Measurements from ENCODE around the gene CCDC148. TPM values are rescaled to one million over a fixed set of nuclear protein-coding genes. Genes with fewer than 3 reads are reported as not detected.

CCDC148 gene
- total and polyA plus RNA-seq, 5 donors from 2014 or later, result not detected

DNA sequence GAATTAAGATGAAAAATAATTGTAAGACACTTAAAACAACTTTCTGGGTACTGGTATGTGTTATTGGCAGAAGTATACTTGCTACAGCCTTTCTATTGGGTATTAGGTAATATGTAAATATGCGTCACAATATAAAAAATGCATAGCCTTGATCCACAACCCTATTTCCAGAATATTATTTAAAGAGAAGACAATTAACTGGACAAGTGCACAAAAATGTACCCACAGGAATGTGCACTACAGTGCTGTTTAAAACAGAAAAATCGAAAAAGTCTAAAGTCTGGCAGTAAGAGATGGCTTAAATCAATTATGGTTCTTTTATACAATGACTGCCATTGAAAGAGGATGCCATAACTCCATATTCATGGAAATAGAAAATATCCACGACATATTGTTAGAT, 205.2 kb downstream of the CCDC148 start:
- no peaks in the 10 kb centered on the region for H3K27me3 ChIP-seq (ENCODE audit: control insufficient read depth, insufficient read depth, low read length)
- H3K4me3 ChIP-seq (ENCODE audit: low read depth, low read length), result no peak overlapping the region
- Mint-ChIP-seq H3K4me3 (no peak overlapping the region), H3K36me3 (no peaks in the 10 kb centered on the region), H3K9me3 (peaks cover 0 to 3% (median 0%) of the 10 kb centered on the region in 7 donors), H3K27me3 (peaks cover 4% of the 10 kb centered on the region), H3K27ac (no peak overlapping the region), H3K4me1 (no peaks in the 10 kb centered on the region)
- H3K4me1 ChIP-seq (ENCODE audit: control insufficient read depth, insufficient read depth, low read length, poor library complexity, severe bottlenecking), result no peaks in the 10 kb centered on the region
- DNase-seq (no peak), ATAC-seq (ENCODE audit: low read depth in 2 of 2) (no peak)
- H3K27ac ChIP-seq (ENCODE audit: insufficient read depth, low read length, poor library complexity, severe bottlenecking), result no peak overlapping the region
- no peaks in the 10 kb centered on the region for H3K9me3 ChIP-seq (ENCODE audit: control insufficient read depth in 2 of 2, low read length in 2 of 2)
- H3K36me3 ChIP-seq (ENCODE audit: control insufficient read depth, insufficient read depth, low read length), result no peaks in the 10 kb centered on the region

DNA sequence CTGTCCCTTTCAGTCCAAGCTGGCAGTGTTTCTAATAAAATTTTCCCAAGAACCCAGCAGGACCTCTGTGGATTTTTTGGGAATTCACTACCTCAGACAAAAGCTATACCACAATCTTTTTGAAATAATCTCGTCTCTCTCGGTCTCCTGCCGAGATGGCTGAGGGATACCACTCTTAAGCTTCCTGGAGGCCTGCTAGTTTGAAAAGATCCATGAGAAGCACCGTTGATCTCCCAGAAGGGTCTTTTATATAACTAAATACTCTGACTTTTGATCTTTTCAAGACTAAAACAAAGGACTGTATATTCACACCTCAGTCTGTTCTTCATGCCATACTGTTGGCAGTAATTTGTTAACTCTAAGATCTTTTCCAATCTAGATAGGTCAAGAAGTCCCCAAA, 213.2 kb downstream of the CCDC148 start:
- Mint-ChIP-seq H3K27me3 (no peaks in the 10 kb centered on the region), H3K4me3 (no peak overlapping the region), H3K27ac (no peak overlapping the region), H3K36me3 (no peaks in the 10 kb centered on the region), H3K9me3 (no peaks in the 10 kb centered on the region), H3K4me1 (no peaks in the 10 kb centered on the region)
- Histone ChIP-seq H3K4me1 (ENCODE audit: control insufficient read depth, insufficient read depth, low read length, poor library complexity, severe bottlenecking) (no peaks in the 10 kb centered on the region), H3K27me3 (ENCODE audit: control insufficient read depth, insufficient read depth, low read length) (no peaks in the 10 kb centered on the region), H3K27ac (ENCODE audit: insufficient read depth, low read length, poor library complexity, severe bottlenecking) (no peak overlapping the region), H3K9me3 (ENCODE audit: control insufficient read depth in 2 of 2, low read length in 2 of 2) (no peaks in the 10 kb centered on the region), H3K4me3 (ENCODE audit: low read depth, low read length) (no peak overlapping the region), H3K36me3 (ENCODE audit: control insufficient read depth, insufficient read depth, low read length) (no peaks in the 10 kb centered on the region)
- no peak for DNase-seq
- no peak for ATAC-seq (ENCODE audit: low read depth in 2 of 2)

DNA sequence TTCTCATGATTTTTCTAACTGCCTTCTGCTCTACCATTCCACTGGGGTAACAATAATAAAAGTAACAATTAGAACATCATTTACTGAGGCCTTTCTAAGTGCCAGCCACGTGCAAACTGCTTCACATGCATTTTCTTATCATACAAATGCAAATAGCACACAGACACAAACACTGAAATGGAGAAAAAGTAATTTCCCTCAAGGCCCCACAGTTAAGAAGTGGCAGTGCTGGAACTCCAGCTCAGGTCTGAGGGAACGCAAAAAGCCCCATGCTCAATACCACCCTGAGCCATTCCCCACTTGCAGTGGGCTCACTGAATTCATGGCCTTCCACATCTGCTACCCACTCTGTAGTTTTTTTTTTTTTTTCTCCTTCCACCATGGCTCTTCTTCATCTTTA, 214.3 kb downstream of the CCDC148 start:
- Histone ChIP-seq H3K27ac (ENCODE audit: insufficient read depth, low read length, poor library complexity, severe bottlenecking) (no peak overlapping the region), H3K36me3 (ENCODE audit: control insufficient read depth, insufficient read depth, low read length) (no peaks in the 10 kb centered on the region), H3K9me3 (ENCODE audit: control insufficient read depth in 2 of 2, low read length in 2 of 2) (no peaks in the 10 kb centered on the region), H3K4me1 (ENCODE audit: control insufficient read depth, insufficient read depth, low read length, poor library complexity, severe bottlenecking) (no peaks in the 10 kb centered on the region), H3K4me3 (ENCODE audit: low read depth, low read length) (no peak overlapping the region), H3K27me3 (ENCODE audit: control insufficient read depth, insufficient read depth, low read length) (no peaks in the 10 kb centered on the region)
- H3K4me3 Mint-ChIP-seq, result no peak overlapping the region
- H3K27me3 Mint-ChIP-seq, result no peaks in the 10 kb centered on the region
- DNase-seq (no peak), ATAC-seq (ENCODE audit: low read depth in 2 of 2) (no peak)
- no peak overlapping the region for H3K27ac Mint-ChIP-seq
- no peaks in the 10 kb centered on the region for H3K36me3 Mint-ChIP-seq
- H3K9me3 Mint-ChIP-seq, result no peaks in the 10 kb centered on the region
- H3K4me1 Mint-ChIP-seq, result no peaks in the 10 kb centered on the region

DNA sequence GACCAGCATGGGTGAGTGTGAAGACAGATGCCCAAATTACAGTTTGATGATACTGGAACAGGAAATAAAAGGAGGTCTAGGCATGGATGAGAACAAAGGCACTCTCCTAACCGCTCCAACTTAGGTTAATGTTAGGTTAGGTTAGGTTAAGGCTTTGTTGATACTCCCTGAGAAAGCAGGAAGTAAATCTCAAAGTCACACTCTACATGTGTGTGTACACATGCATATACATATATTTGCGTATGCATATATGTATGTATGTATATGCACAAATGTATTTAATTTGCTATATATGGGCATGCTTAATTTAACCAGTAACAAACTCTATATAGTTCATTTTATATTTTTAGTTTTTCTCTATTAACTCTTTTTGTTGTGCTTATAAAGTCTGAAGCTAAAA, 215.6 kb downstream of the CCDC148 start:
- Mint-ChIP-seq H3K9me3 (no peaks in the 10 kb centered on the region), H3K27me3 (no peaks in the 10 kb centered on the region), H3K4me3 (no peak overlapping the region), H3K4me1 (no peaks in the 10 kb centered on the region), H3K27ac (no peak overlapping the region), H3K36me3 (no peaks in the 10 kb centered on the region)
- ATAC-seq (ENCODE audit: low read depth in 2 of 2) (no peak), DNase-seq (no peak)
- Histone ChIP-seq H3K36me3 (ENCODE audit: control insufficient read depth, insufficient read depth, low read length) (no peaks in the 10 kb centered on the region), H3K27me3 (ENCODE audit: control insufficient read depth, insufficient read depth, low read length) (no peaks in the 10 kb centered on the region), H3K4me3 (ENCODE audit: low read depth, low read length) (no peak overlapping the region), H3K4me1 (ENCODE audit: control insufficient read depth, insufficient read depth, low read length, poor library complexity, severe bottlenecking) (no peaks in the 10 kb centered on the region), H3K27ac (ENCODE audit: insufficient read depth, low read length, poor library complexity, severe bottlenecking) (no peak overlapping the region), H3K9me3 (ENCODE audit: control insufficient read depth in 2 of 2, low read length in 2 of 2) (no peaks in the 10 kb centered on the region)

DNA sequence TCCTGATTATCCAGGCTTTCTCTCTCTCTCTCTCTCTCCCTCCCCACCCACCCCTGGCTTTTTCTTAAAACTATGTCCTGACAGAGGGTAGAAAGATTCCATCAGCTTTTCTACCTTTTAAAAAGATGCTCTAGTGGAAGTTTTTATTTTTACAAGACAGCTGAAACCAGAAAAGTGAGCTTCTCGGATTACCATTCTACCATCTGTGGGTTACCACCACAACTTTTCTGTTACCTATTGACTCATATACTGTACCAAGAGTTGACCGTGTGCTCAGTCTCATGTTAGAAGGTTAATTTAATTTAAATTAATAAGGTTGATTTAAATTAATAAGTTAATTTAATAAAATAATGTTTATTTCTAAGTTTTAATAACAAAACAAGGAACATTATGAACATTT, 217.3 kb downstream of the CCDC148 start:
- ATAC-seq (ENCODE audit: low read depth in 2 of 2) (no peak), DNase-seq (no peak)
- Histone ChIP-seq H3K27ac (ENCODE audit: insufficient read depth, low read length, poor library complexity, severe bottlenecking) (no peak overlapping the region), H3K27me3 (ENCODE audit: control insufficient read depth, insufficient read depth, low read length) (no peaks in the 10 kb centered on the region), H3K36me3 (ENCODE audit: control insufficient read depth, insufficient read depth, low read length) (no peaks in the 10 kb centered on the region), H3K4me3 (ENCODE audit: low read depth, low read length) (no peak overlapping the region), H3K4me1 (ENCODE audit: control insufficient read depth, insufficient read depth, low read length, poor library complexity, severe bottlenecking) (no peaks in the 10 kb centered on the region), H3K9me3 (ENCODE audit: control insufficient read depth in 2 of 2, low read length in 2 of 2) (no peaks in the 10 kb centered on the region)
- Mint-ChIP-seq H3K4me1 (no peaks in the 10 kb centered on the region), H3K9me3 (peaks cover 0 to 3% (median 0%) of the 10 kb centered on the region in 7 donors), H3K36me3 (no peaks in the 10 kb centered on the region), H3K27ac (no peak overlapping the region), H3K4me3 (no peak overlapping the region), H3K27me3 (no peaks in the 10 kb centered on the region)

DNA sequence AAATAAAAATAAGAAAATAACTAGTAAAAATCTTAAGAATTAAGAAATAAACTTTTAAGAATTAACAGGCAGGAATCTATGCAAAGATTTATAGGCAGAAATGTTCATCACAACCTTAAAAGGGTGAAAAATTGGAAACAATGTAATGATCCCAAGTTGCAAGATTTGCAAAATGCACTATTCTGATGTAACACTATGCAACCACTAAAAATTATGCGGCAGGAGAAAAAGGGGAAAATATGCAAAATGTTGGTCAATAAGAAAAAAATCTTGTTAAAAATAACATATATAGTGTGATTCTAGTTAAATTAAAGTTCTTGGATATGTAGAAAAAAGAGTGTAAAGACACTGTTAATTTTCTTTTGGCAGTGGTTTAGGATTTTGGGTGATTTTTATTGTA, 222.1 kb downstream of the CCDC148 start:
- H3K27me3 ChIP-seq (ENCODE audit: control insufficient read depth, insufficient read depth, low read length), result no peaks in the 10 kb centered on the region
- Mint-ChIP-seq H3K27ac (no peak overlapping the region), H3K4me3 (no peak overlapping the region), H3K9me3 (peaks cover 0 to 3% (median 0%) of the 10 kb centered on the region in 7 donors), H3K4me1 (no peaks in the 10 kb centered on the region), H3K36me3 (no peaks in the 10 kb centered on the region), H3K27me3 (no peaks in the 10 kb centered on the region)
- H3K36me3 ChIP-seq (ENCODE audit: control insufficient read depth, insufficient read depth, low read length), result no peaks in the 10 kb centered on the region
- H3K4me1 ChIP-seq (ENCODE audit: control insufficient read depth, insufficient read depth, low read length, poor library complexity, severe bottlenecking), result no peaks in the 10 kb centered on the region
- H3K4me3 ChIP-seq (ENCODE audit: low read depth, low read length), result no peak overlapping the region
- ATAC-seq (ENCODE audit: low read depth in 2 of 2), result no peak
- H3K27ac ChIP-seq (ENCODE audit: insufficient read depth, low read length, poor library complexity, severe bottlenecking), result no peak overlapping the region
- DNase-seq, result no peak
- H3K9me3 ChIP-seq (ENCODE audit: control insufficient read depth in 2 of 2, low read length in 2 of 2), result no peaks in the 10 kb centered on the region

DNA sequence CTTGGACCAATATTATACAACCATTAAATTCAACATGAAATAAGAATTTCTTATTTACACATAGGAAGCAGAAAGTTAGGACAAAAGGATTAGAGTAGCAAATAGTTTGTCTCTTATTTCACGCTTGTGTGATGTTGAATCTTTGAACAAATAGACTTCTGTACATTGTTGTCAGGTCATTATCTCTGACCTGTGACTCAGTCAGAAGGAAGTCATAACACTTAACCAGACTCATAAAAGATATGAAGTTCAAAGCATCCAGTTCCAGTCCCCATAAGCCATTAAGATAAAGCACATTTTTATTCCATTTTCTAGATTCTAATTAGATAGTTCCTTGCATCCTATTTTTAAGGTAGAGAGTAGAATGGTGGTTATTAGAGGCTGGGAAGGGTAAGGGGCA, 224.1 kb downstream of the CCDC148 start:
- Mint-ChIP-seq H3K27ac (no peak overlapping the region), H3K4me3 (no peak overlapping the region), H3K9me3 (peaks cover 0 to 5% (median 0%) of the 10 kb centered on the region in 7 donors), H3K36me3 (no peaks in the 10 kb centered on the region), H3K27me3 (no peaks in the 10 kb centered on the region), H3K4me1 (no peaks in the 10 kb centered on the region)
- Histone ChIP-seq H3K27me3 (ENCODE audit: control insufficient read depth, insufficient read depth, low read length) (no peaks in the 10 kb centered on the region), H3K27ac (ENCODE audit: insufficient read depth, low read length, poor library complexity, severe bottlenecking) (no peak overlapping the region), H3K4me3 (ENCODE audit: low read depth, low read length) (no peak overlapping the region), H3K4me1 (ENCODE audit: control insufficient read depth, insufficient read depth, low read length, poor library complexity, severe bottlenecking) (no peaks in the 10 kb centered on the region), H3K36me3 (ENCODE audit: control insufficient read depth, insufficient read depth, low read length) (no peaks in the 10 kb centered on the region), H3K9me3 (ENCODE audit: control insufficient read depth in 2 of 2, low read length in 2 of 2) (no peaks in the 10 kb centered on the region)
- ATAC-seq (ENCODE audit: low read depth in 2 of 2) (no peak), DNase-seq (no peak)

DNA sequence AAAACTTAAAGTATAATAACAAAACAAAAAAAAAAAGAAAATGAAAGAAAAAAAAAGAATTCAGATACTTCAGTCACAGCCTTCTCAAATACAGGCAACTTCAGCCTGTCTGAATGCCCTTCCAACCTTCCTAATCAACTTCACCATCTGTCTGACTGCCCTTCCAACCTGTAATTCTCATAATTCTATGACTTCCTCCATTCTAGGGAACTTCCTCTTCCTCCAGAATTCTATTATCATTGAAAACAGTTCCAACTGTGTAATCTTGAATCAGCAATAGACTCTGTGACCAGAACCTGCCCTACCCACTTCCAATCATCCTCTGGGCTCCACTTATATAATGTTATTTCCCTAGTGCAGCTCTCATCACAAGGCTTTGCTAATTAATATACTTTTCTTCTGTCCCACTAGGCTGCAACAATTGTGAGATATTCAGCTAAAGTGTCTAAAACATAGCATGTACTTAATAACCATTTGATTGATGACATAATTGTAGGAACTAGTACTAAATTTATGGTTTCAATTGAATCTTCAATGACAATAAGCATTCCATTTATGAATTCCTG, 227.5 kb downstream of the CCDC148 start:
- no peaks in the 10 kb centered on the region for H3K36me3 Mint-ChIP-seq
- no peaks in the 10 kb centered on the region for H3K4me1 Mint-ChIP-seq

More for the DNA sequence above, 227.5 kb downstream of the CCDC148 start:
- Mint-ChIP-seq H3K4me3 (no peak overlapping the region), H3K9me3 (peaks cover 0 to 4% (median 0%) of the 10 kb centered on the region in 7 donors), H3K27ac (no peak overlapping the region), H3K27me3 (no peaks in the 10 kb centered on the region)
- no peak overlapping the region for H3K4me3 ChIP-seq (ENCODE audit: low read depth, low read length)
- no peaks in the 10 kb centered on the region for H3K36me3 ChIP-seq (ENCODE audit: control insufficient read depth, insufficient read depth, low read length)
- ATAC-seq (ENCODE audit: low read depth in 2 of 2), result no peak
- no peak for DNase-seq
- H3K4me1 ChIP-seq (ENCODE audit: control insufficient read depth, insufficient read depth, low read length, poor library complexity, severe bottlenecking), result no peaks in the 10 kb centered on the region
- H3K9me3 ChIP-seq (ENCODE audit: control insufficient read depth in 2 of 2, low read length in 2 of 2), result no peaks in the 10 kb centered on the region
- no peak overlapping the region for H3K27ac ChIP-seq (ENCODE audit: insufficient read depth, low read length, poor library complexity, severe bottlenecking)
- H3K27me3 ChIP-seq (ENCODE audit: control insufficient read depth, insufficient read depth, low read length), result no peaks in the 10 kb centered on the region

Data from CD4-positive, CD25-positive, alpha-beta regulatory T cell (primary cell).